ENCODE data around the gene TRPV5. TPM values are rescaled to one million over a fixed set of nuclear protein-coding genes. Genes with fewer than 3 reads are reported as not detected.

TRPV5 gene
- total RNA-seq, 2 experiments from 2014 or later: not detected

DNA sequence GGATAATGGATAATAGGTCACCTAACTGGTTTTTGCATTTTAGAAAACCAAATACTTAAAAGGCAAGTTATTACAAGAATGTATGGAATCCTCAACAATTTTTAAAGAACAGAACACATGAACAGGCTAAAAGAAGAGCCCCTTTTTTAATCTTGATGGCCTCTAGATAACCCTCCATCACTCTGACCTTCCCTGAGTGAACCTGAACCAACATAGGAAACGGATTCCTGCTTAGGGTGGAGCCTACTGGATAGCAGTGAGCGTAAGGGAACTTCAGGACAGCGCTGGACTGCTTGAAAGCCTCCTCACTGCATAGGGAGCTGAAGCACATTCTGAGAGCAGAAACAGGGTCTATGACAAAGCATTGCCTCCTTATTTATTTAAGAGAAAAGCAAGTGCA lies 20.5 kb downstream of the TRPV5 start:
- H3K9me3 Mint-ChIP-seq (ENCODE audit: low read depth): no peaks in the 10 kb centered on the region
- H3K27me3 Mint-ChIP-seq: peaks cover 29% of the 10 kb centered on the region
- H3K36me3 Mint-ChIP-seq: no peaks in the 10 kb centered on the region
- H3K4me1 Mint-ChIP-seq: no peaks in the 10 kb centered on the region
- no peak for ATAC-seq
- DNase-seq: peak; percentile 21
- H3K27ac Mint-ChIP-seq: no peak overlapping the region
- CTCF ChIA-PET: no interaction called here
- no peak overlapping the region for H3K4me3 Mint-ChIP-seq

GRCh38 chr7:142910481-142910880 lies 23.1 kb downstream of the TRPV5 start:
- CTCF ChIA-PET: interaction anchor here (1.5 kb wide), 1 partner anchor 29 kb away, joined by 4 read pairs; no protein-coding TSS in a partner anchor
- Mint-ChIP-seq H3K36me3 (no peaks in the 10 kb centered on the region), H3K4me3 (no peak overlapping the region), H3K27me3 (peaks cover 26% of the 10 kb centered on the region), H3K4me1 (no peaks in the 10 kb centered on the region), H3K9me3 (ENCODE audit: low read depth) (no peaks in the 10 kb centered on the region), H3K27ac (no peak overlapping the region)
- ATAC-seq (no peak), DNase-seq (no peak)

DNA sequence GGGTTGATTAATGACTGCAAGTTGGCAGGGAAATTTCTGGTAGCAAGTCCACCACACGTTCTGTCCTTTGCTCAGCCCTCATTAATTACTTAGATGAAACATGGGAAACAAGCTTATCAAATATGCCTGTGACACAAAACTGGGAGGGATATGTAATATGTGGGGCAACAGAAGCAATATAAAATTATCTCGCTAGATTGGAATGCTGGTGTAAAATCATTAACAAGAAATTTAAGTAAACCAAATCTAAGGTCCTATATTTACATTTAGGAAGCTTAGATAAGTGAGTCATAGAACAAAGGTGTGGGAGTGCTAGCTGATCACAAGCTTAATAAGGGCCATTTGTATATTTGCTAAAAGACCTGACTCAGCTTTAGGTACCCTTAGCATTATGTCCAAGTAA lies 23.5 kb downstream of the TRPV5 start:
- ATAC-seq: no peak
- H3K36me3 Mint-ChIP-seq: no peaks in the 10 kb centered on the region
- CTCF ChIA-PET: interaction anchor here (1.5 kb wide), 1 partner anchor 29 kb away, joined by 4 read pairs; no protein-coding TSS in a partner anchor
- no peak overlapping the region for H3K4me3 Mint-ChIP-seq
- no peaks in the 10 kb centered on the region for H3K4me1 Mint-ChIP-seq
- DNase-seq: no peak
- no peak overlapping the region for H3K27ac Mint-ChIP-seq
- H3K9me3 Mint-ChIP-seq (ENCODE audit: low read depth): no peaks in the 10 kb centered on the region
- peaks cover 26% of the 10 kb centered on the region for H3K27me3 Mint-ChIP-seq

DNA sequence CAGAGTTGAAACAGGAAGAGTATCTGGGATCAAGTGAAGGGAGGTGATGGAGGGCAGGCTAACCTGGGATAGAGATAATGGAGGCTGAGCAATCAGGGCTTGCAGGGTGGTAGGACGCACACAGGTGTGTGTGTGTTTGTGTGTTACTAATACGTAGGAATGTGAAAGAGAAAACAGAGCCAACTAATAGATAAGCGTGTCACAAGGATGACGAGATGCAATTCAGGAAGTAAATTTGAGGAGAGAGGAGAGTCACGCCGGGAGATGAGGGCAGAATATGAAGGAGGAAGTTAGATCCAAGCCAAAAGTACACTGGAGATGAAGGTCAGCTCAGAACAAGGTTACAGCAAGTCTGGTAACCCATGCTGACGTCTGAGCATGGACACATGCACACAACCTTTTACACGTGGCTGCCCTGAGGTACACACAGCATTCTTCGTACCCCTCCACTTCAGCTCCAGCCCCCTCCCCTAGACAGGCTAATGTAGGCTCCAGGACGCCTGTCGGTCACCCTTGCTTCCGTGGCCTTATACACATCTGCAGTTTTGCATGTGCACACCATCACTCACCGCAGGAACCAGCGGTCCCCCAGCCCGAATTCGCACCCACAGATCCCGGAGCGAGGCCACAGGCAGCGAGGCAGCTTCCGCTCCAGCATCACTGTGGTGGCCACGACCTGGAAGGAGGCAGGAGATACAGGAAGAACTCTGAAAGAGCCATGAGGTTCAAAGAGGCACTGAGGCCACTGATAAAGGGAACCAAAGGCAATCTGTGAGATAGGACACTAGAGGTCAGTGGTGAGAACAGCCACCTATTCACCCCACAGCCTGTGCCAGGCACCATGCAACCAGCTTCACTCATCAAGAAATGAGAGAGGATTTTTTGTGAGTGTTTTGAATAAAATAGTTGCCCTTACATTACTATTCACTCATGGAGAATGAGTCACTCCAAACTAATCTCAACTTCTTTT lies 24.3 kb downstream of the TRPV5 start:
- H3K27me3 Mint-ChIP-seq: peaks cover 23% of the 10 kb centered on the region
- DNase-seq: peak; percentile 36
- CTCF ChIA-PET: interaction anchor here (1.5 kb wide), 1 partner anchor 28 kb away, joined by 4 read pairs; no protein-coding TSS in a partner anchor
- H3K27ac Mint-ChIP-seq: no peak overlapping the region
- no peaks in the 10 kb centered on the region for H3K9me3 Mint-ChIP-seq (ENCODE audit: low read depth)
- no peaks in the 10 kb centered on the region for H3K36me3 Mint-ChIP-seq
- no peak for ATAC-seq
- no peaks in the 10 kb centered on the region for H3K4me1 Mint-ChIP-seq
- H3K4me3 Mint-ChIP-seq: no peak overlapping the region

DNA sequence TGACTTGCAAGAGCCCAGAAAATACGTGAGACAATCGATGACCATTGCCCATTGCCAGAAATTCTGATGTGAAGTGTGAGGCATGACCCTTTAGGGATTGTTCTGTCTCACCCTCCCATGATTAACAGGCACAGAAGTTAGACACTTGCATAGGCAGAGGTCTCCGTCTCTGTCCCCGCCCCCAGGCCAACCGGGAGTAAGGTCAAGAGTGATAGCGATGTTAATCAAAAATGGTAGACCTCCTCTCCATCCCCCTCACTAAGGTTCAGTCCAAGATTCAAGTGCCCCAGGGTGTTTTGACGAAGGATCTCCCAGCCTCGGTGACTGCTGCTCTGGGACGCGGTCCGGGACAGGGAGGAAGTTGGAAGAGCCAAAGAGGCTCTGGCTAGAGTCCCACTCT lies 25.3 kb downstream of the TRPV5 start:
- CTCF ChIA-PET: no interaction called here
- ATAC-seq: no peak
- no peak overlapping the region for H3K4me3 Mint-ChIP-seq
- peak; percentile 26 for DNase-seq
- no peaks in the 10 kb centered on the region for H3K36me3 Mint-ChIP-seq
- H3K27me3 Mint-ChIP-seq: peaks cover 18% of the 10 kb centered on the region
- H3K27ac Mint-ChIP-seq: no peak overlapping the region
- H3K9me3 Mint-ChIP-seq (ENCODE audit: low read depth): no peaks in the 10 kb centered on the region
- no peaks in the 10 kb centered on the region for H3K4me1 Mint-ChIP-seq

GRCh38 chr7:142906643-142907042 lies 26.9 kb downstream of the TRPV5 start:
- no peaks in the 10 kb centered on the region for H3K9me3 Mint-ChIP-seq (ENCODE audit: low read depth)
- no peak overlapping the region for H3K4me3 Mint-ChIP-seq
- H3K27me3 Mint-ChIP-seq: peaks cover 18% of the 10 kb centered on the region
- no peak overlapping the region for H3K27ac Mint-ChIP-seq
- CTCF ChIA-PET: no interaction called here
- no peak for ATAC-seq
- H3K4me1 Mint-ChIP-seq: no peaks in the 10 kb centered on the region
- DNase-seq: no peak
- no peaks in the 10 kb centered on the region for H3K36me3 Mint-ChIP-seq

GRCh38 chr7:142905759-142906158 lies 27.8 kb downstream of the TRPV5 start:
- Mint-ChIP-seq H3K9me3 (ENCODE audit: low read depth) (no peaks in the 10 kb centered on the region), H3K4me1 (no peaks in the 10 kb centered on the region), H3K27ac (no peak overlapping the region), H3K4me3 (no peak overlapping the region), H3K27me3 (peaks cover 10% of the 10 kb centered on the region), H3K36me3 (no peaks in the 10 kb centered on the region)
- ATAC-seq (no peak), DNase-seq (no peak)
- CTCF ChIA-PET: no interaction called here

DNA sequence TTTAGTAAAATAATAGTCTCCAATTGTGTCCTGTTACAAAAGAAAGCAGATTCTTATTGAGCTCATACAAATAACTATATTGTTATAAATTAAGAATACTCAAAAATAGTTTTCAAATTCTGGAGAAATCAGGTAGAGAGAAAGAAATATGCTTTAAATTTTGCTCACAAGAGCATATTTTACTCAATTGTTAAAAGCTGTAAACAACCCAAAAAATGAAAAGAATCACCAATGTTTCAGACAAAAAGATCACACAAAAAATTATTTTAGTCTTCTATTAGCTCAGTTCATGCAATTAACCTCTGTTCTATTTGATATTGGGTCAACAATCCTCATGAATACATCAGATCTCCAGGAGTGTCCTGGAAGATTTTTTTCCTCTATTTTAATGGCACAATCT lies 29.4 kb downstream of the TRPV5 start:
- ATAC-seq: no peak
- no peaks in the 10 kb centered on the region for H3K9me3 Mint-ChIP-seq (ENCODE audit: low read depth)
- no peak overlapping the region for H3K27ac Mint-ChIP-seq
- H3K4me1 Mint-ChIP-seq: no peaks in the 10 kb centered on the region
- peaks cover 10% of the 10 kb centered on the region for H3K27me3 Mint-ChIP-seq
- no peak overlapping the region for H3K4me3 Mint-ChIP-seq
- no peak for DNase-seq
- CTCF ChIA-PET: no interaction called here
- H3K36me3 Mint-ChIP-seq: no peaks in the 10 kb centered on the region

- no peak for DNase-seq
- Mint-ChIP-seq H3K4me1 (no peaks in the 10 kb centered on the region), H3K27me3 (peaks cover 12% of the 10 kb centered on the region), H3K4me3 (no peak overlapping the region), H3K36me3 (no peaks in the 10 kb centered on the region), H3K27ac (no peak overlapping the region), H3K9me3 (ENCODE audit: low read depth) (no peaks in the 10 kb centered on the region)
- no peak for ATAC-seq
- CTCF ChIA-PET: interaction anchor here (0.7 to 1.3 kb wide), 3 partner anchors 14 to 1632 kb away, joined by 3 read pairs; no protein-coding TSS in a partner anchor
These were observed 31.9 kb downstream of the TRPV5 start for GRCh38 chr7:142901426-142902259.

GRCh38 chr7:142899661-142900060 lies 33.9 kb downstream of the TRPV5 start:
- H3K4me1 Mint-ChIP-seq: no peaks in the 10 kb centered on the region
- DNase-seq (no peak), ATAC-seq (no peak)
- H3K4me3 Mint-ChIP-seq: no peak overlapping the region
- peaks cover 10% of the 10 kb centered on the region for H3K27me3 Mint-ChIP-seq
- H3K27ac Mint-ChIP-seq: no peak overlapping the region
- CTCF ChIA-PET: interaction anchor here (1.3 kb wide), 1 partner anchor 315 kb away, joined by 5 read pairs; no protein-coding TSS in a partner anchor
- H3K9me3 Mint-ChIP-seq (ENCODE audit: low read depth): no peaks in the 10 kb centered on the region
- H3K36me3 Mint-ChIP-seq: no peaks in the 10 kb centered on the region

DNA sequence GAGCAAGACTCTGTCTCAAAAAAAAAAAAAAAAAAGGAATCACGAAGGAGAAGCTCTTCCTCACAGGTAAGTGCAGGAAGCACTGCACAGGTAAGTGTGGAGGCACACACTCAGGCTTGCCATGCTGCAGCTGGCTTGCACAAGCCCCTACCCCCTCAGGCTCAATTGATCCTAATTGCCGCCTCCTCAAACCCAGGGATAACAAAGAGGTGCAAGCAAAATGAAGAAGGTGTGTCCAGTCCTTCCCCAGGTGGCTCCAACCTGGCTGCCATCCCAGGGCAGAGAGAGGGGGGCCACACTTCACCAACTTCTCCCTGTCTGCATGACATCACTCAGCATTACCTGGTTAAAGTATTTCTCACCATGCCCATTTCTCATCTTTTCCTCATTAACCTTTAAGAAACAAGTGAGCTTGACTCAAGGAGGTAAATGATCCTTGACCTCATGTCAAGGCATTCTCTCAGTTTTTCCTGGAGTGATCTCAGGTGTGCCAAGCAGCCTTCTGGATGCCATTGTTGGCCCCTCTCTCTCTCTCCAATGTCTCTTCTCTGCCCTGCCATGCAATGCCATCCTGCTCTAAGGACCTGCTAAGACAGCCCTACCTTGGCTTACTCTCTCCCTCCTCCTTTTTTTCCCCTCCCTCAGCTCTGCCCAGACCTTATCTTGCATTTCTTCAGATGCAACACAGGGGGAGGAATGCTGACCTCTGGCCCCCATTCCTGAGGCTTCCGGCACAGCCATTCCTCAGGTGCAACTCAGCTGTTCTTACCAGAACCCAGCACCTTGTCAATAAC lies 35.0 kb downstream of the TRPV5 start:
- H3K27ac Mint-ChIP-seq: no peak overlapping the region
- CTCF ChIA-PET: no interaction called here

GRCh38 chr7:142897691-142898090 lies 35.9 kb downstream of the TRPV5 start:
- DNase-seq: peak; percentile 34

More for the DNA sequence above, 35.0 kb downstream of the TRPV5 start:
- H3K4me1 Mint-ChIP-seq: no peaks in the 10 kb centered on the region
- peaks cover 10% of the 10 kb centered on the region for H3K27me3 Mint-ChIP-seq
- peak; percentile 18 for DNase-seq
- no peaks in the 10 kb centered on the region for H3K36me3 Mint-ChIP-seq
- H3K4me3 Mint-ChIP-seq: no peak overlapping the region
- no peaks in the 10 kb centered on the region for H3K9me3 Mint-ChIP-seq (ENCODE audit: low read depth)
- ATAC-seq: no peak

More at GRCh38 chr7:142897691-142898090, 35.9 kb downstream of the TRPV5 start:
- no peaks in the 10 kb centered on the region for H3K36me3 Mint-ChIP-seq
- H3K27me3 Mint-ChIP-seq: peaks cover 8% of the 10 kb centered on the region
- no peaks in the 10 kb centered on the region for H3K4me1 Mint-ChIP-seq
- H3K9me3 Mint-ChIP-seq (ENCODE audit: low read depth): no peaks in the 10 kb centered on the region
- no peak overlapping the region for H3K4me3 Mint-ChIP-seq
- ATAC-seq: no peak
- CTCF ChIA-PET: no interaction called here
- no peak overlapping the region for H3K27ac Mint-ChIP-seq
